Measurements from ENCODE around the gene CFAP90. TPM values are rescaled to one million over a fixed set of nuclear protein-coding genes. Genes with fewer than 3 reads are reported as not detected.

CFAP90 gene
- total RNA-seq, 3 donors from 2014 or later (not counting 1 experiment from before 2014, with no cell fraction given) = not detected

DNA sequence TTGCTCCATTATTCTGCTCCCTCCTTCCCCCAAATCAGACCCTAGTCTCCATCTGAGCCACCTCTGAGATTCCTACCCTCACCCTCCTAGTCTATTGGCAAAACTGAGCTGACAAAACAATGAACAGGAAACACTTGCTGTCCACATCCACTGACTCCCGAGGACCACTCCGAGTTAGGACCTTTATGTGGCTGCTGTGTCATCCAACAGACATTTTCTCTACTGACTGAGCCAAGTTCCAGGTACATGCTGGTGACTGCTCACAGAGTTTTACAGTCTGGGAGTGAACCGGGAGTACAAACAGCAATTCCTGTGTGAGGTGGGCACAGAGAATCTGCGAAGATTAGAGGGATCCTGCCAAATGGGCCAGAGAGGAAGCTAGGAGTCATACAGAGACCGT, 39.2 kb downstream of the CFAP90 start:
- Histone ChIP-seq H3K27ac (ENCODE audit: low read length) (no peak overlapping the region), H3K27me3 (ENCODE audit: control insufficient read depth, insufficient read depth, low read length) (no peaks in the 10 kb centered on the region), H3K9me3 (ENCODE audit: control insufficient read depth, insufficient read depth, low read length) (no peaks in the 10 kb centered on the region), H3K36me3 (ENCODE audit: control insufficient read depth, insufficient read depth, low read length) (no peaks in the 10 kb centered on the region), H3K4me1 (ENCODE audit: control insufficient read depth, insufficient read depth, low read length) (peaks cover 3% of the 10 kb centered on the region), H3K4me3 (ENCODE audit: low read length) (no peak overlapping the region)
- TF ChIP-seq CTCF (IDR thresholded peaks at IDR 0.05) = no peak
- no peaks in the 10 kb centered on the region for H3K9me3 Mint-ChIP-seq
- no peaks in the 10 kb centered on the region for H3K36me3 Mint-ChIP-seq
- no peak overlapping the region for H3K4me3 Mint-ChIP-seq
- 44% methylated on average over 5 of the region's 5 CpGs for WGBS (ENCODE audit: insufficient coverage)
- intact Hi-C loops (cut with micrococcal nuclease) = no loop called here
- ATAC-seq (no peak), DNase-seq (no peak)
- H3K27ac Mint-ChIP-seq = no peak overlapping the region
- peaks cover 4 to 7% of the 10 kb centered on the region in 2 donors for H3K4me1 Mint-ChIP-seq
- peaks cover 16 to 36% of the 10 kb centered on the region in 2 donors for H3K27me3 Mint-ChIP-seq (ENCODE audit: low read depth in 2 of 2)

DNA sequence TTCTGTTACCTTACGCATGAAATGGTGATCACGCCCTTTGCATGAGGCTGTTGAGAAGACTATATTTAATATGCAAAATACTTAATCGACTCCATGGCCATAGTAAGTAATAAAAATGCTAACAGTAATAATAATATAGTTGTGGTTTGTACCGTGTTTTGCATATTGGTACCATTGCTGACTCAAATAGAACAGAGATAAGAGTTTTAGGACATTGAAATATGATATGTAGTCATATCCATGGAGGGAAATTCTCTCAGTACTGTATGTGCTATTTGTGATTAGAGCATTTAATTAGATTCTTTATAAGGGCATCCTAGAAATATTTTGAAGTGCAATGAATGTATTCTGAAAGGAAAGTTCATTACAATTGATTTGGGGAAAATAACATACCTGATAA, 41.9 kb downstream of the CFAP90 start:
- intact Hi-C loops (cut with micrococcal nuclease) = no loop called here
- no peaks in the 10 kb centered on the region for H3K36me3 ChIP-seq (ENCODE audit: control insufficient read depth, insufficient read depth, low read length)
- Mint-ChIP-seq H3K27me3 (ENCODE audit: low read depth in 2 of 2) (peaks cover 4 to 17% of the 10 kb centered on the region in 2 donors), H3K27ac (no peak overlapping the region), H3K4me1 (no peaks in the 10 kb centered on the region), H3K9me3 (no peaks in the 10 kb centered on the region), H3K36me3 (no peaks in the 10 kb centered on the region), H3K4me3 (no peak overlapping the region)
- H3K27ac ChIP-seq (ENCODE audit: low read length) = no peak overlapping the region
- H3K4me1 ChIP-seq (ENCODE audit: control insufficient read depth, insufficient read depth, low read length) = no peaks in the 10 kb centered on the region
- ATAC-seq (no peak), DNase-seq (no peak)
- WGBS (ENCODE audit: insufficient coverage) = 65% methylated on average over 2 of the region's 4 CpGs
- no peaks in the 10 kb centered on the region for H3K27me3 ChIP-seq (ENCODE audit: control insufficient read depth, insufficient read depth, low read length)
- H3K9me3 ChIP-seq (ENCODE audit: control insufficient read depth, insufficient read depth, low read length) = no peaks in the 10 kb centered on the region
- no peak for TF ChIP-seq CTCF (IDR thresholded peaks at IDR 0.05)
- H3K4me3 ChIP-seq (ENCODE audit: low read length) = no peak overlapping the region

- Mint-ChIP-seq H3K27ac (no peak overlapping the region), H3K9me3 (no peaks in the 10 kb centered on the region), H3K4me3 (no peak overlapping the region), H3K27me3 (ENCODE audit: low read depth in 2 of 2) (peaks cover 4 to 7% of the 10 kb centered on the region in 2 donors), H3K4me1 (no peaks in the 10 kb centered on the region), H3K36me3 (no peaks in the 10 kb centered on the region)
- Histone ChIP-seq H3K4me3 (ENCODE audit: low read length) (no peak overlapping the region), H3K27me3 (ENCODE audit: control insufficient read depth, insufficient read depth, low read length) (no peaks in the 10 kb centered on the region), H3K36me3 (ENCODE audit: control insufficient read depth, insufficient read depth, low read length) (no peaks in the 10 kb centered on the region), H3K4me1 (ENCODE audit: control insufficient read depth, insufficient read depth, low read length) (no peaks in the 10 kb centered on the region), H3K27ac (ENCODE audit: low read length) (no peak overlapping the region), H3K9me3 (ENCODE audit: control insufficient read depth, insufficient read depth, low read length) (no peaks in the 10 kb centered on the region)
- DNase-seq (no peak), ATAC-seq (no peak)
- no peak for TF ChIP-seq CTCF (IDR thresholded peaks at IDR 0.05)
- intact Hi-C loops (cut with micrococcal nuclease) = no loop called here
- 73% methylated on average over 2 of the region's 2 CpGs for WGBS (ENCODE audit: insufficient coverage)
These were observed 45.6 kb downstream of the CFAP90 start for GRCh38 chr5:7805379-7805778.

GRCh38 chr5:7803937-7804336, 47.0 kb downstream of the CFAP90 start:
- WGBS (ENCODE audit: insufficient coverage) = 40% methylated on average over 1 of the region's 2 CpGs
- H3K4me3 Mint-ChIP-seq = no peak overlapping the region
- no peaks in the 10 kb centered on the region for H3K9me3 Mint-ChIP-seq
- ATAC-seq (no peak), DNase-seq (no peak)
- H3K27me3 ChIP-seq (ENCODE audit: control insufficient read depth, insufficient read depth, low read length) = no peaks in the 10 kb centered on the region
- no peak overlapping the region for H3K27ac Mint-ChIP-seq
- H3K4me1 Mint-ChIP-seq = no peaks in the 10 kb centered on the region
- H3K9me3 ChIP-seq (ENCODE audit: control insufficient read depth, insufficient read depth, low read length) = no peaks in the 10 kb centered on the region
- intact Hi-C loops (cut with micrococcal nuclease) = no loop called here
- no peak for TF ChIP-seq CTCF (IDR thresholded peaks at IDR 0.05)
- no peak overlapping the region for H3K4me3 ChIP-seq (ENCODE audit: low read length)
- H3K4me1 ChIP-seq (ENCODE audit: control insufficient read depth, insufficient read depth, low read length) = no peaks in the 10 kb centered on the region
- H3K36me3 ChIP-seq (ENCODE audit: control insufficient read depth, insufficient read depth, low read length) = no peaks in the 10 kb centered on the region
- H3K27ac ChIP-seq (ENCODE audit: low read length) = no peak overlapping the region
- peaks cover 0 to 4% of the 10 kb centered on the region in 2 donors for H3K27me3 Mint-ChIP-seq (ENCODE audit: low read depth in 2 of 2)
- no peaks in the 10 kb centered on the region for H3K36me3 Mint-ChIP-seq
